HFFc6 (cell line): ENCODE results near the gene TXNRD2. TPM values are rescaled to one million over a fixed set of nuclear protein-coding genes. Genes with fewer than 3 reads are reported as not detected.
"Not testable (repeated sequence)": the region's sequence is repeated elsewhere in the genome, so short reads cannot be mapped to it uniquely, and the experiment has no call there.

ENCODE experiments used
- DNase-seq: peaks from one replicate; pipeline ENCODE4 v3.0.0-alpha.2; 2018
- H3K27ac Mint-ChIP-seq: 2 replicates; pipeline ENCODE4 v1.8.0; 2020; ENCODE audit warnings: mild to moderate bottlenecking, mixed read lengths
- H3K27me3 Mint-ChIP-seq: 2 replicates; pipeline ENCODE4 v1.8.0; 2021; ENCODE audit warnings: mild to moderate bottlenecking, moderate library complexity, mixed read lengths; ENCODE audit not compliant: insufficient read depth
- H3K36me3 Mint-ChIP-seq: 2 replicates; pipeline ENCODE4 v1.8.0; 2021; ENCODE audit warnings: low read depth, mixed read lengths
- H3K4me1 Mint-ChIP-seq: 2 replicates; pipeline ENCODE4 v1.8.0; 2020; ENCODE audit warnings: low read depth, mixed read lengths
- H3K4me3 Mint-ChIP-seq: 2 replicates; pipeline ENCODE4 v1.8.0; 2020; ENCODE audit warnings: mild to moderate bottlenecking, moderate library complexity, mixed read lengths
- H3K9me3 Mint-ChIP-seq: 2 replicates; pipeline ENCODE4 v1.8.0; 2020; ENCODE audit warnings: mild to moderate bottlenecking, mixed read lengths
- CTCF ChIP-seq: fragments of 200-600 bp; sonication (generic); IDR thresholded peaks from 2 replicates; pipeline ENCODE4 v1.5.0; 2021; ENCODE audit warnings: antibody characterized with exemption, mild to moderate bottlenecking
- total RNA-seq, 6 experiments: library from RNA; stranded (reverse); fragmentation: NEBNext Ultra II Directional; extraction: Animal tissue kit (Norgen Biotek cat#: 25700); gene quantifications; 2 replicates in 1 of 6; 3 replicates in 5 of 6; pipeline ENCODE4 v1.2.3, GENCODE V29; 2021

Gene TXNRD2
- total RNA-seq, 6 experiments from 2014 or later, result 24.8 to 30.6 (median 28.3) TPM

- Mint-ChIP-seq H3K4me3 (no peak overlapping the region), H3K27ac (no peak overlapping the region), H3K27me3 (no peaks in the 10 kb centered on the region), H3K36me3 (no peaks in the 10 kb centered on the region), H3K9me3 (no peaks in the 10 kb centered on the region), H3K4me1 (peaks cover 27% of the 10 kb centered on the region)
- TF ChIP-seq CTCF, result no peak
- no peak for DNase-seq
These were observed 107.0 kb downstream of the TXNRD2 start for GRCh38 chr22:19834599-19834998.

GRCh38 chr22:19833327-19833726, 108.3 kb downstream of the TXNRD2 start:
- H3K4me1 Mint-ChIP-seq, result peaks cover 27% of the 10 kb centered on the region
- not testable (repeated sequence) for H3K9me3 Mint-ChIP-seq, H3K4me3 Mint-ChIP-seq, H3K36me3 Mint-ChIP-seq, H3K27ac Mint-ChIP-seq, H3K27me3 Mint-ChIP-seq, DNase-seq

- Mint-ChIP-seq H3K36me3 (no peaks in the 10 kb centered on the region), H3K27me3 (no peaks in the 10 kb centered on the region), H3K4me1 (peaks cover 27% of the 10 kb centered on the region), H3K9me3 (no peaks in the 10 kb centered on the region), H3K4me3 (no peak overlapping the region), H3K27ac (no peak overlapping the region)
- DNase-seq, result no peak
- no peak for TF ChIP-seq CTCF
These were observed 109.0 kb downstream of the TXNRD2 start for GRCh38 chr22:19832476-19833108.

- not testable (repeated sequence) for DNase-seq, H3K36me3 Mint-ChIP-seq, H3K27me3 Mint-ChIP-seq, H3K4me3 Mint-ChIP-seq, H3K27ac Mint-ChIP-seq, H3K9me3 Mint-ChIP-seq
- H3K4me1 Mint-ChIP-seq, result peaks cover 27% of the 10 kb centered on the region
These were observed 109.6 kb downstream of the TXNRD2 start for GRCh38 chr22:19831979-19832378.

GRCh38 chr22:19831016-19831415, 110.6 kb downstream of the TXNRD2 start:
- H3K4me3 Mint-ChIP-seq, result no peak overlapping the region
- no peak for TF ChIP-seq CTCF
- H3K36me3 Mint-ChIP-seq, result no peaks in the 10 kb centered on the region
- DNase-seq, result no peak
- no peak overlapping the region for H3K27ac Mint-ChIP-seq
- peaks cover 2% of the 10 kb centered on the region; the same call in 1 of the 2 replicates for H3K27me3 Mint-ChIP-seq
- H3K4me1 Mint-ChIP-seq, result peaks cover 18% of the 10 kb centered on the region
- H3K9me3 Mint-ChIP-seq, result no peaks in the 10 kb centered on the region

GRCh38 chr22:19828035-19828401, 113.6 kb downstream of the TXNRD2 start:
- no peaks in the 10 kb centered on the region for H3K4me1 Mint-ChIP-seq
- H3K27ac Mint-ChIP-seq, result no peak overlapping the region
- TF ChIP-seq CTCF, result no peak
- no peak for DNase-seq
- no peaks in the 10 kb centered on the region for H3K36me3 Mint-ChIP-seq
- peaks cover 2% of the 10 kb centered on the region; the same call in 1 of the 2 replicates for H3K27me3 Mint-ChIP-seq
- H3K4me3 Mint-ChIP-seq, result no peak overlapping the region
- H3K9me3 Mint-ChIP-seq, result no peaks in the 10 kb centered on the region
